Activated CD8-positive, alpha-beta T cell treated with anti-CD3 and anti-CD28 coated beads for 36 hours (primary cell): ENCODE measurements around the gene PLEKHA7. TPM values are rescaled to one million over a fixed set of nuclear protein-coding genes. Genes with fewer than 3 reads are reported as not detected.

Experiments used
- ATAC-seq: fragments of 200-7000 bp; cut with Tn5 transposase; one replicate; pipeline ENCODE4 v1.10.0; 2021; ENCODE audit warnings: mild to moderate bottlenecking, moderate library complexity
- CTCF ChIA-PET: fragments of 350-600 bp; sonication (Branson Sonifier 250); formaldehyde crosslinking; loops from one replicate; lab custom pipeline; 2021; ENCODE audit warnings: antibody characterized with exemption; lab: Charles Lee
- POLR2A ChIA-PET: fragments of 350-600 bp; sonication (Branson Sonifier 250); formaldehyde crosslinking; loops from one replicate; lab custom pipeline; 2021; ENCODE audit warnings: antibody characterized with exemption; lab: Charles Lee
- DNase-seq: peaks from one replicate; pipeline ENCODE4 v3.0.0-alpha.2; 2020
- H3K27ac Mint-ChIP-seq: one replicate; pipeline ENCODE4 v1.8.0; 2021; ENCODE audit warnings: mild to moderate bottlenecking, mixed read lengths
- H3K27me3 Mint-ChIP-seq: one replicate; pipeline ENCODE4 v1.8.0; 2021; ENCODE audit warnings: mixed read lengths
- H3K36me3 Mint-ChIP-seq: one replicate; pipeline ENCODE4 v1.8.0; 2021; ENCODE audit warnings: low read depth, mixed read lengths
- H3K4me1 Mint-ChIP-seq: one replicate; pipeline ENCODE4 v1.8.0; 2021; ENCODE audit warnings: low read depth, mixed read lengths
- H3K4me3 Mint-ChIP-seq: one replicate; pipeline ENCODE4 v1.8.0; 2021; ENCODE audit warnings: mild to moderate bottlenecking, moderate library complexity, mixed read lengths
- H3K9me3 Mint-ChIP-seq: one replicate; pipeline ENCODE4 v1.8.0; 2021; ENCODE audit warnings: mixed read lengths
- intact Hi-C: fragments of 100-400 bp; cut with micrococcal nuclease; formaldehyde crosslinking; loops from one replicate; pipeline ENCODE4 v1.10.0; 2022
- total RNA-seq, 2 experiments: library from RNA; stranded (reverse); gene quantifications; one replicate each; pipeline ENCODE4 v1.2.3, GENCODE V29; 2021
- TF ChIP-seq, protein P1 (sequence below): fragments of 200-600 bp; IDR thresholded peaks from one replicate; pipeline ENCODE4 v1.8.0; 2022; ENCODE audit warnings: antibody characterized with exemption, mild to moderate bottlenecking

Gene PLEKHA7
- total RNA-seq, 2 experiments from 2014 or later = 6.0 to 6.6 TPM

DNA sequence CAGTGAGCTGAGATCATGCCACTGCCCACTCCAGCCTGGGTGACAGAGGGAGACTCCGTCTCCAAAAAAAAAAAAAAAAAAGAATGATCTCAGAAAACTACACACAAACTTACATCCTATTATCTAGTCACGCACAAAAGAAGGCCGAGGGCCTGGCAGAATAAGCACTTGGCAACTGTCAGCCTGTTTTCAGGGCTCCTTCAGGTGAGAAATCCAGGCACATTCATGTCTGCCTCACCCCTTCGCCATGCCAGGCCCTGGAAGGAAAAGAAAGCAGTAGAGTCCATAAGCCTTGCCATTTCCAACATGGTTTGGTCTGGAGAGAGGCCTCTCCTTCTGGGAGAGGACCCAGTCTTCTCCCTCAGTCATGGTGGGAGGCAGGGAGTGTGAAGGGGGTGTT lies 244.8 kb downstream of the PLEKHA7 start:
- TF ChIP-seq, protein P1, sequence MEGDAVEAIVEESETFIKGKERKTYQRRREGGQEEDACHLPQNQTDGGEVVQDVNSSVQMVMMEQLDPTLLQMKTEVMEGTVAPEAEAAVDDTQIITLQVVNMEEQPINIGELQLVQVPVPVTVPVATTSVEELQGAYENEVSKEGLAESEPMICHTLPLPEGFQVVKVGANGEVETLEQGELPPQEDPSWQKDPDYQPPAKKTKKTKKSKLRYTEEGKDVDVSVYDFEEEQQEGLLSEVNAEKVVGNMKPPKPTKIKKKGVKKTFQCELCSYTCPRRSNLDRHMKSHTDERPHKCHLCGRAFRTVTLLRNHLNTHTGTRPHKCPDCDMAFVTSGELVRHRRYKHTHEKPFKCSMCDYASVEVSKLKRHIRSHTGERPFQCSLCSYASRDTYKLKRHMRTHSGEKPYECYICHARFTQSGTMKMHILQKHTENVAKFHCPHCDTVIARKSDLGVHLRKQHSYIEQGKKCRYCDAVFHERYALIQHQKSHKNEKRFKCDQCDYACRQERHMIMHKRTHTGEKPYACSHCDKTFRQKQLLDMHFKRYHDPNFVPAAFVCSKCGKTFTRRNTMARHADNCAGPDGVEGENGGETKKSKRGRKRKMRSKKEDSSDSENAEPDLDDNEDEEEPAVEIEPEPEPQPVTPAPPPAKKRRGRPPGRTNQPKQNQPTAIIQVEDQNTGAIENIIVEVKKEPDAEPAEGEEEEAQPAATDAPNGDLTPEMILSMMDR = no peak
- no peaks in the 10 kb centered on the region for H3K36me3 Mint-ChIP-seq
- H3K27ac Mint-ChIP-seq = no peak overlapping the region
- ATAC-seq = no peak
- ChIA-PET POLR2A (no interaction called here), CTCF (interaction anchor here (3.5 kb wide), 1 partner anchor 18 kb away, joined by 19 read pairs; no protein-coding TSS in a partner anchor)
- no peak for DNase-seq
- no peaks in the 10 kb centered on the region for H3K27me3 Mint-ChIP-seq
- no peaks in the 10 kb centered on the region for H3K9me3 Mint-ChIP-seq
- H3K4me3 Mint-ChIP-seq = no peak overlapping the region
- no peaks in the 10 kb centered on the region for H3K4me1 Mint-ChIP-seq
- intact Hi-C loops = no loop called here

DNA sequence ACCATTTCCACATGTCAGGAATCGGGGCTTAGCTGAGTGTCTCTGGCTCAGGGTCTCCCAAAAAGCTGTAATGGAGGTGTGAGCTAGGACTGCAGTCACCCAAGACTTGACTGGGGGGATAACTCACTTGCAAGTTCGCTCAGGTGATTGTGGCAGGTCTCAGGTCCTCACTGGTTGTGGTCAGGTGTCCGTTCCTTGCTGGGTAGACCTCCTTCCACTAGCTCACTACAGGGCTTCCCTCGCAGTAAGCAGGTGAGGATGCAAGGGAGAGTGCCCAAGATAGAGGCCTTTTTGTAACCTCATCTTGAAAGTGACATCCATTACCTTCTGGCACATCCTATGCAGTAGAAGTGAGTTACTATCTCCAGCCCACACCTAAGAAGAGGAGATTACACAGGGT lies 246.3 kb downstream of the PLEKHA7 start:
- H3K4me3 Mint-ChIP-seq = no peak overlapping the region
- TF ChIP-seq, protein P1 = no peak
- DNase-seq (no peak), ATAC-seq (no peak)
- H3K27me3 Mint-ChIP-seq = no peaks in the 10 kb centered on the region
- CTCF ChIA-PET = interaction anchor here (0.7 to 3.5 kb wide), 2 partner anchors 19 to 53 kb away, joined by 3 to 19 read pairs; no protein-coding TSS in a partner anchor
- H3K27ac Mint-ChIP-seq = no peak overlapping the region
- H3K4me1 Mint-ChIP-seq = no peaks in the 10 kb centered on the region
- intact Hi-C loops = no loop called here
- H3K36me3 Mint-ChIP-seq = no peaks in the 10 kb centered on the region
- POLR2A ChIA-PET = no interaction called here
- no peaks in the 10 kb centered on the region for H3K9me3 Mint-ChIP-seq

DNA sequence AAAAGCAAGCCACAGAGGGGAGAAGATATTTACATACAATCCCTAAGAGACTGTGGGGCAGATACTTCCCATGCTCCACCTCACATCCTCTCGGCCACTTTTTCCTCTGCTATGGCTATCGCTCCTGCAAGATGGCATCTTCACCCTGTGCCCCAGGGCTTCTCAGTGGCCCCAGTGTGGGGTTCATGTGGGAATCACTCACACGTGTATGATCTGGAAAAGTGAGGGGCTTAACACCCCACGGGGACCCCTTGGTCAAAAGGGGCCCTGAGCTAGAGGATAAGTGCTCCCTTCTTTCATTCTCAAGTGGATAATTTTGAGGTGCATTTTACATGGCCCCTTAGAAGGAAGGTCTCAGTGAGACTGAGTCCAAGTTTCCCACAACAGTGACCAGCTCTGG lies 247.1 kb downstream of the PLEKHA7 start:
- no peaks in the 10 kb centered on the region for H3K4me1 Mint-ChIP-seq

DNA sequence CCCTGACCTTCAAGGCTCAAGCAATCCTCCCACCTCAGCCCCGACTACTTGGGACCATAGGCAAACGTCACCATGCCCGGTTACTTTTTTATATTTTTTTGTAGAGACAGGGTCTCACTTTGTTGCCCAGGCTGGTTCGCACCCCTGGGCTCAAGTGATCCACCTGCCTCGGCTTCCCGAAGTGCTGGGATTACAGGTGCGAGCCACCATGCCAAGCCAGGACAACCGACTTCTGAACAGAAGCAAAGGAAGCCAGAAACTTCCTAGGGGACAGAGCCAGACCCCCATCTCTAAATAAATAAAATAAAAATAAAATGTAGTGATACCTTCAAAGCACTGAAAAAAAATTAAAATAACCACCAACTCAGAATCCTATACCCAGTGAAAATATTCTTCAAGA lies 249.3 kb downstream of the PLEKHA7 start:
- DNase-seq = no peak
- ChIA-PET CTCF (no interaction called here), POLR2A (no interaction called here)
- Mint-ChIP-seq H3K4me3 (no peak overlapping the region), H3K36me3 (peaks cover 2% of the 10 kb centered on the region), H3K4me1 (peaks cover 3% of the 10 kb centered on the region), H3K27ac (no peak overlapping the region), H3K27me3 (no peaks in the 10 kb centered on the region), H3K9me3 (no peaks in the 10 kb centered on the region)
- intact Hi-C loops = no loop called here
- TF ChIP-seq, protein P1 = no peak
- no peak for ATAC-seq

More for the DNA sequence above, 247.1 kb downstream of the PLEKHA7 start:
- CTCF ChIA-PET = interaction anchor here (1.2 to 3.5 kb wide), 2 partner anchors 20 to 53 kb away, joined by 3 to 19 read pairs; no protein-coding TSS in a partner anchor
- no peaks in the 10 kb centered on the region for H3K9me3 Mint-ChIP-seq
- no peak for DNase-seq
- no peaks in the 10 kb centered on the region for H3K27me3 Mint-ChIP-seq
- no peak overlapping the region for H3K27ac Mint-ChIP-seq
- TF ChIP-seq, protein P1 = no peak
- H3K4me3 Mint-ChIP-seq = no peak overlapping the region
- POLR2A ChIA-PET = no interaction called here
- H3K36me3 Mint-ChIP-seq = no peaks in the 10 kb centered on the region
- intact Hi-C loops = no loop called here
- no peak for ATAC-seq

DNA sequence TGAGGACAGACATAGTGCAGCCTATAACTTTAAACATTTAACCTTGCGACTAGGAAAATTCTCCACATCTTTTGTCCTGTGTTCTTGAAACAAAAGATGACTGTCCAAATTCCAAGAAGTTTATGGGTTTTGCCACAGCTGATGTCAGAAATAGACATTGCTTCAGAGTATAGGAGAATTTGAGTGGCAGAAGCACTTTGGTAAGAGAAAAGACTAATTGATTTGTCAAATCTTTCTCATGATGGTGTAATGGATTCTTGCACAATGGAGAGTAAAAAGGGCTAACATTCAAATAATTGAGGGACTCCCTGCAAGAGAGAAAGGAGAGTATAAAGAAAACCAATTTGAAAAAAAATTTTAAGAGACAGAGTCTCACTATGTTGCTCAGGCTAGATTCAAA lies 250.5 kb downstream of the PLEKHA7 start:
- no peak for ATAC-seq
- Mint-ChIP-seq H3K27me3 (no peaks in the 10 kb centered on the region), H3K4me3 (no peak overlapping the region), H3K9me3 (no peaks in the 10 kb centered on the region), H3K4me1 (peaks cover 11% of the 10 kb centered on the region), H3K27ac (no peak overlapping the region), H3K36me3 (peaks cover 9% of the 10 kb centered on the region)
- ChIA-PET POLR2A (interaction anchor here (0.6 to 1.4 kb wide), 2 partner anchors 26 to 1069 kb away, joined by 3 to 4 read pairs; partner anchors contain the start of gene C11orf58), CTCF (no interaction called here)
- DNase-seq = no peak
- intact Hi-C loops = no loop called here
- TF ChIP-seq, protein P1 = no peak
